Duodenal mucosa (tissue), 2 donors: Measurements from ENCODE around the gene MTA1.

Source experiments
- H3K27ac ChIP-seq: one replicate; pipeline ENCODE4 v1.7.0; 2013; ENCODE audit warnings: low read depth, low read length
- H3K27me3 ChIP-seq, 2 donors: one replicate each; pipeline ENCODE4 v1.7.0; 2013; ENCODE audit warnings: low read length in 2 of 2, control low read depth in 1 of 2; ENCODE audit not compliant: insufficient read depth in 2 of 2, control insufficient read depth in 1 of 2
- H3K36me3 ChIP-seq, 2 donors: one replicate each; pipeline ENCODE4 v1.7.0; 2013; ENCODE audit warnings: low read length in 2 of 2, control low read depth in 1 of 2; ENCODE audit not compliant: insufficient read depth in 2 of 2, control insufficient read depth in 1 of 2
- H3K4me1 ChIP-seq, 2 donors: one replicate each; pipeline ENCODE4 v1.7.0; 2013; ENCODE audit warnings: low read length in 2 of 2, control low read depth in 1 of 2; ENCODE audit not compliant: insufficient read depth in 2 of 2, control insufficient read depth in 1 of 2
- H3K4me3 ChIP-seq, 2 donors: one replicate each; pipeline ENCODE4 v1.7.0; 2013; ENCODE audit warnings: low read length in 2 of 2, low read depth in 1 of 2
- H3K9ac ChIP-seq, 2 donors: one replicate each; pipeline ENCODE4 v1.7.0; 2013; ENCODE audit warnings: low read length in 2 of 2, low read depth in 1 of 2
- H3K9me3 ChIP-seq, 2 donors: one replicate each; pipeline ENCODE4 v1.7.0; 2013; ENCODE audit warnings: low read length in 2 of 2, control low read depth in 1 of 2; ENCODE audit not compliant: control insufficient read depth in 1 of 2

Gene MTA1

GRCh38 chr14:105477660-105478397 is 58.2 kb downstream of the MTA1 start:
- Histone ChIP-seq H3K9me3 (no peaks in the 10 kb centered on the region), H3K27ac (no peak overlapping the region), H3K4me3 (no peak overlapping the region), H3K36me3 (no peaks in the 10 kb centered on the region), H3K27me3 (peaks cover 41 to 43% of the 10 kb centered on the region in 2 donors), H3K4me1 (peaks cover 38 to 54% of the 10 kb centered on the region in 2 donors), H3K9ac (no peak overlapping the region)

- no peak overlapping the region for H3K27ac ChIP-seq
- no peaks in the 10 kb centered on the region for H3K9me3 ChIP-seq
- H3K4me1 ChIP-seq = peaks cover 40 to 57% of the 10 kb centered on the region in 2 donors
- H3K9ac ChIP-seq = no peak overlapping the region
- H3K4me3 ChIP-seq = no peak overlapping the region
- H3K27me3 ChIP-seq = peaks cover 38 to 43% of the 10 kb centered on the region in 2 donors
- no peaks in the 10 kb centered on the region for H3K36me3 ChIP-seq
These were observed 59.0 kb downstream of the MTA1 start for GRCh38 chr14:105478398-105479251.

GRCh38 chr14:105479431-105480158 is 60.0 kb downstream of the MTA1 start:
- Histone ChIP-seq H3K27me3 (peaks cover 35 to 43% of the 10 kb centered on the region in 2 donors), H3K36me3 (no peaks in the 10 kb centered on the region), H3K4me3 (no peak overlapping the region), H3K9ac (no peak overlapping the region), H3K27ac (no peak overlapping the region), H3K4me1 (peaks cover 46 to 64% of the 10 kb centered on the region in 2 donors), H3K9me3 (no peaks in the 10 kb centered on the region)

DNA sequence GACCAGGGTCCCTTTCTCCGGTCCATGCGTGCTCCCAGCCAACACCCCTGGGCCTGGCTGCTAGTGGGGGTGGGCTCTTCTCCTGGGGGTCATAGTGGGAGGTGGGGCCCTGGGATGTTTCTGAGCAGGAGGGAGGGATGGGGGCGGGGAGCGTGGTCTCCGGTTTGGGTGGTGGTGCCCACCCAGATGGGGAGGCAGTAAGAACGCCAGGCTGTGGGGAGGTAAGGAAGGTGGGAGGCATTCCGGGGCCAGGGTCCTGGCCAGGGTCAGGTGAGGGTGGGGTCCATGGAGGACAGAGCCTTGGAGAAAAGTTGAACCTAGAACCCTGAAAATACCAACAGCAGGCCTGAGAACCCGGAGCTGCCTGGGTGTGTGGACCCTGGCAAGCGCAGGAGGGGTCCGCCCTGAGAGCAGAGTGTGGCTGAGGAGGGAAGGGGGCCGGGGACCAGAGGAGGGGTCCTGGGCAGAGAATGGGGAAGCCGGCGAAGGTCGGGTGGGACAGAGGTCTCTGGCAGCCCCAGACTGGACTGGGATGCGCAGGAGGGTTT is 60.6 kb downstream of the MTA1 start:
- Histone ChIP-seq H3K4me3 (no peak overlapping the region), H3K4me1 (peaks cover 51 to 69% of the 10 kb centered on the region in 2 donors), H3K9ac (peak overlapping the region in 1 of 2 donors; percentile 74), H3K27ac (peak overlapping the region; percentile 97), H3K27me3 (peaks cover 33 to 37% of the 10 kb centered on the region in 2 donors), H3K9me3 (no peaks in the 10 kb centered on the region), H3K36me3 (no peaks in the 10 kb centered on the region)

- H3K4me3 ChIP-seq = peak overlapping the region; percentile 64 to 67
- H3K36me3 ChIP-seq = no peaks in the 10 kb centered on the region
- H3K9me3 ChIP-seq = no peaks in the 10 kb centered on the region
- H3K4me1 ChIP-seq = peaks cover 57 to 70% of the 10 kb centered on the region in 2 donors
- peaks cover 25 to 31% of the 10 kb centered on the region in 2 donors for H3K27me3 ChIP-seq
- peak overlapping the region; percentile 74 to 88 for H3K9ac ChIP-seq
- H3K27ac ChIP-seq = peak overlapping the region; percentile 97
These were observed 61.5 kb downstream of the MTA1 start for GRCh38 chr14:105480807-105481801.

DNA sequence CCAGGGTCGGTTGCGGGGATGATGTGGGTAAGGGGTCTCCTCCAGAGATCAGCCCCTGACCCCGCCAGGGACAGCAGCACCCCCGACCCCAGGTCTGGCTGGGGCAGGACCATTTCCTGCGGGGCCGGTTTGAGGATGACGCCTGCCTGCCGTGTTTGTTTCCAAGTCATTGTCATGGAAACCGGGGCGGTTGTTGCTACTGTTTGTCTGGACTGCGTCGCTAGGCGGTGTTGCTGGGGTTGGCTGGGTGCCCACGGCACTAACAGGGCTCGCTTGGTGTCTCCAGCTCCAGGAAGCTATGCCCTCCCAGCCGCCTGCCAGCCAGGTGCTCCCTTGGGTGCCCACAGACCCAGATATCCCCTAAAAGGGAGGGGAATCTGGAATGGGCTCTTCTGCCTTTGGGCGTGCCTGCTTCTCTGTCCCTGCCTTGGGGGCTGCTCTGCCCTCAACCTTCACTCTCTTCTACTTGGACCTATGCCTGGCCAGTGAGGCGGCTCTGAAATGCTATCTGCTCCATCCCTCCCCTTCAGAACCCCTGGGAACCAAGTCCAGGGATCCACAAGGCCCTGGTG is 62.3 kb downstream of the MTA1 start:
- peaks cover 52 to 69% of the 10 kb centered on the region in 2 donors for H3K4me1 ChIP-seq
- H3K9me3 ChIP-seq = no peaks in the 10 kb centered on the region
- peak overlapping the region; percentile 25 to 43 for H3K4me3 ChIP-seq
- H3K27me3 ChIP-seq = peaks cover 16 to 28% of the 10 kb centered on the region in 2 donors
- H3K9ac ChIP-seq = peak overlapping the region; percentile 54 to 69
- H3K36me3 ChIP-seq = no peaks in the 10 kb centered on the region
- H3K27ac ChIP-seq = peak overlapping the region; percentile 77

GRCh38 chr14:105482486-105483110 is 63.0 kb downstream of the MTA1 start:
- peak overlapping the region; percentile 25 to 43 for H3K4me3 ChIP-seq
- peak overlapping the region; percentile 77 for H3K27ac ChIP-seq
- peaks cover 12 to 23% of the 10 kb centered on the region in 2 donors for H3K27me3 ChIP-seq
- H3K9me3 ChIP-seq = no peaks in the 10 kb centered on the region
- peak overlapping the region; percentile 54 to 69 for H3K9ac ChIP-seq
- H3K36me3 ChIP-seq = no peaks in the 10 kb centered on the region
- peaks cover 48 to 67% of the 10 kb centered on the region in 2 donors for H3K4me1 ChIP-seq

DNA sequence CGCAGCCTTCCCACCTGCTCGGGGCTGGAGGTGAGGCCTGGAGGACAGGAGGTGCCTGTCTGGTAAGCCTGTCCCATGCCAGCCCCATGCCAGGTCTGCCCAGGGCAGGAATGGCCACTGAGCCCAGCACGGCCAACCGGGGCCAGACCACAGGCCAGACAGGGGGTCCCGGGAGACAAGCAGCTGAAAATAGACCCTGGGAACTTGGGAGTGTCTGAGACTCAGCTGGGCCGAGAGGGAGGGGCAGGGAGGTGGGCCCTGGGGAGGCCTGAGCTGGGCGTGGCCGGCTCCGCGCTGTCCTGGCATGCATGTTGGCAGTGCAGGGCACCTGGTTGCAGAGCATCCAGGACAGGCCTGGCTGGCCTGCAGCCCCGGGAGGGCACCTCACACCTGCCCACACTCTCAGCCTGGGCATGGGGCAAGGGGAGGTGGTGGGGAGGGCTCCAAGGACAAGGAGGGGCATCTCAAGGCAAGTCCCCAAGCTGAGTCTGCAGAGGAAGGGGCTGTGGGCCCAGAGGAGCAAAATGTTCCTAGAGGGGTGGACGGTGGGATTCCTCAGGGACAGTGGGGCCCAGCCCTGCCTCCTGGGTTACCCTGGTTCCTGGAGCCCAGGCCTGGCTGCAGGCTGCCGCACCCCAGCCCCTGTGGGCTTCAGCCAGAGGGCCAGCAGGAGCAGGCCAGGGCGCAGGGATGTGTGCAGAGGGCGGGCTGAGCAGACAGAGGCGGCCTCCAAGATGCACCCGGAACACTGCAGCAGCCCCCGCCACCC is 63.9 kb downstream of the MTA1 start:
- H3K4me3 ChIP-seq = no peak overlapping the region
- H3K9ac ChIP-seq = no peak overlapping the region
- no peaks in the 10 kb centered on the region for H3K36me3 ChIP-seq
- H3K9me3 ChIP-seq = no peaks in the 10 kb centered on the region
- peak overlapping the region; percentile 32 for H3K27ac ChIP-seq
- peaks cover 12 to 18% of the 10 kb centered on the region in 2 donors for H3K27me3 ChIP-seq
- H3K4me1 ChIP-seq = peaks cover 52 to 75% of the 10 kb centered on the region in 2 donors
